ENCODE measurements around the gene TUBGCP5.

Gene TUBGCP5

DNA sequence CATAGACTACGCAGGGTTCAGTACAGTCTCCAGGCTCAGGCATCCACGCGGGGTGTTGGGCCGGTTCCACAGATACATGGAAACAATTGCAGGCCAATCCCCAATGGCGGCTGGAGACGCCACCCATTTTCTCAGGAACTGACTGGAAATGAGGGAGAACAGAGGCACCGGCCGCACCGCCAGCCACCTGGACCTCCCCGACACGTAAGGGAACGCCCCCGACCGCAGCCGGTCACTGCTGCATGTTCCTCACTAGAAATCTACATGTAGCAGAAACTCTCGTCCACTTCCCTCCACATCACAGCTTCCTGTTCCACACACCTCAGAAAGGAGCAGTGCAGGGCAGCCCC is 88.4 kb downstream of the TUBGCP5 start:
- H3K4me3 ChIP-seq (ENCODE audit: low read depth, low read length), result no peak overlapping the region
- TF ChIP-seq, protein P1, sequence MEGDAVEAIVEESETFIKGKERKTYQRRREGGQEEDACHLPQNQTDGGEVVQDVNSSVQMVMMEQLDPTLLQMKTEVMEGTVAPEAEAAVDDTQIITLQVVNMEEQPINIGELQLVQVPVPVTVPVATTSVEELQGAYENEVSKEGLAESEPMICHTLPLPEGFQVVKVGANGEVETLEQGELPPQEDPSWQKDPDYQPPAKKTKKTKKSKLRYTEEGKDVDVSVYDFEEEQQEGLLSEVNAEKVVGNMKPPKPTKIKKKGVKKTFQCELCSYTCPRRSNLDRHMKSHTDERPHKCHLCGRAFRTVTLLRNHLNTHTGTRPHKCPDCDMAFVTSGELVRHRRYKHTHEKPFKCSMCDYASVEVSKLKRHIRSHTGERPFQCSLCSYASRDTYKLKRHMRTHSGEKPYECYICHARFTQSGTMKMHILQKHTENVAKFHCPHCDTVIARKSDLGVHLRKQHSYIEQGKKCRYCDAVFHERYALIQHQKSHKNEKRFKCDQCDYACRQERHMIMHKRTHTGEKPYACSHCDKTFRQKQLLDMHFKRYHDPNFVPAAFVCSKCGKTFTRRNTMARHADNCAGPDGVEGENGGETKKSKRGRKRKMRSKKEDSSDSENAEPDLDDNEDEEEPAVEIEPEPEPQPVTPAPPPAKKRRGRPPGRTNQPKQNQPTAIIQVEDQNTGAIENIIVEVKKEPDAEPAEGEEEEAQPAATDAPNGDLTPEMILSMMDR (IDR thresholded peaks at IDR 0.05; ENCODE audit: low read depth, low read length), result no peak

GRCh38 chr15:22950256-22950990 is 88.9 kb downstream of the TUBGCP5 start:
- no peak overlapping the region for H3K4me3 ChIP-seq (ENCODE audit: low read depth, low read length)
- TF ChIP-seq, protein P1 (IDR thresholded peaks at IDR 0.05; ENCODE audit: low read depth, low read length), result no peak
